Mucosa of descending colon (tissue), 3 donors: Measurements from ENCODE around the gene PNPLA5. TPM values are rescaled to one million over a fixed set of nuclear protein-coding genes. Genes with fewer than 3 reads are reported as not detected.
A peak's percentile ranks its signal among the peaks of the same experiment; 100 is the strongest.
"Not testable (repeated sequence)": the region's sequence is repeated elsewhere in the genome, so short reads cannot be mapped to it uniquely, and the experiment has no call there.

Experiments
- ATAC-seq: fragments of 200-7000 bp; cut with Tn5 transposase; one replicate; pipeline ENCODE4 v1.9.1; 2020; ENCODE audit warnings: mild to moderate bottlenecking, moderate library complexity
- DNase-seq, 3 donors: peaks; one replicate each; pipeline ENCODE4 v3.0.0-alpha.2; 2020
- H3K36me3 ChIP-seq: fragments of 200-600 bp; one replicate; pipeline ENCODE4 v1.8.0; 2021; ENCODE audit warnings: low read depth, mild to moderate bottlenecking
- H3K4me1 ChIP-seq: fragments of 200-600 bp; one replicate; pipeline ENCODE4 v1.8.0; 2021; ENCODE audit warnings: low read depth, mild to moderate bottlenecking
- H3K4me3 ChIP-seq: fragments of 200-600 bp; one replicate; pipeline ENCODE4 v1.8.0; 2021; ENCODE audit warnings: mild to moderate bottlenecking
- H3K9me3 ChIP-seq: fragments of 200-600 bp; one replicate; pipeline ENCODE4 v1.8.0; 2021; ENCODE audit warnings: mild to moderate bottlenecking
- intact Hi-C, 2 donors: fragments of 100-400 bp; cut with DNase I in 1 of 2; cut with micrococcal nuclease in 1 of 2; formaldehyde crosslinking; loops; one replicate each; pipeline versions ENCODE4 v1.11.0 to v1.11.1; 2022; cut with DNase I, micrococcal nuclease
- total RNA-seq, 3 donors: library from RNA; stranded (reverse); fragmentation: NEBNext Ultra II Directional in 2 of 3; extraction: Animal tissue kit (Norgen Biotek cat#: 25700) in 2 of 3; gene quantifications; one replicate each; pipeline versions ENCODE4 v1.2.1 to v1.2.4, GENCODE V29; 2021 to 2023
- TF ChIP-seq, protein P1 (sequence below): fragments of 200-600 bp; IDR thresholded peaks from one replicate; pipeline ENCODE4 v1.8.0; 2022; ENCODE audit warnings: antibody characterized with exemption, mild to moderate bottlenecking
- donor health status: DM: no; HTN: no; CAD: no; lungs with moderate emphysema.
- donor health status: DM: no; HTN: no; CAD: no.
- donor health status: DM: no; HTN: yes; CAD: no.

The PNPLA5 gene
- total RNA-seq, 3 donors from 2014 or later, result not detected

- no peak overlapping the region for H3K4me3 ChIP-seq
- no peak for ATAC-seq
- H3K9me3 ChIP-seq, result no peaks in the 10 kb centered on the region
- no peaks in the 10 kb centered on the region for H3K36me3 ChIP-seq
- DNase-seq, result peak in 1 of 3 donors; percentile 19
- TF ChIP-seq, protein P1, sequence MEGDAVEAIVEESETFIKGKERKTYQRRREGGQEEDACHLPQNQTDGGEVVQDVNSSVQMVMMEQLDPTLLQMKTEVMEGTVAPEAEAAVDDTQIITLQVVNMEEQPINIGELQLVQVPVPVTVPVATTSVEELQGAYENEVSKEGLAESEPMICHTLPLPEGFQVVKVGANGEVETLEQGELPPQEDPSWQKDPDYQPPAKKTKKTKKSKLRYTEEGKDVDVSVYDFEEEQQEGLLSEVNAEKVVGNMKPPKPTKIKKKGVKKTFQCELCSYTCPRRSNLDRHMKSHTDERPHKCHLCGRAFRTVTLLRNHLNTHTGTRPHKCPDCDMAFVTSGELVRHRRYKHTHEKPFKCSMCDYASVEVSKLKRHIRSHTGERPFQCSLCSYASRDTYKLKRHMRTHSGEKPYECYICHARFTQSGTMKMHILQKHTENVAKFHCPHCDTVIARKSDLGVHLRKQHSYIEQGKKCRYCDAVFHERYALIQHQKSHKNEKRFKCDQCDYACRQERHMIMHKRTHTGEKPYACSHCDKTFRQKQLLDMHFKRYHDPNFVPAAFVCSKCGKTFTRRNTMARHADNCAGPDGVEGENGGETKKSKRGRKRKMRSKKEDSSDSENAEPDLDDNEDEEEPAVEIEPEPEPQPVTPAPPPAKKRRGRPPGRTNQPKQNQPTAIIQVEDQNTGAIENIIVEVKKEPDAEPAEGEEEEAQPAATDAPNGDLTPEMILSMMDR, result no peak
- intact Hi-C loops, result no loop called here
- no peaks in the 10 kb centered on the region for H3K4me1 ChIP-seq
Observed at GRCh38 chr22:43878079-43878795, 13.6 kb downstream of the PNPLA5 start.

DNA sequence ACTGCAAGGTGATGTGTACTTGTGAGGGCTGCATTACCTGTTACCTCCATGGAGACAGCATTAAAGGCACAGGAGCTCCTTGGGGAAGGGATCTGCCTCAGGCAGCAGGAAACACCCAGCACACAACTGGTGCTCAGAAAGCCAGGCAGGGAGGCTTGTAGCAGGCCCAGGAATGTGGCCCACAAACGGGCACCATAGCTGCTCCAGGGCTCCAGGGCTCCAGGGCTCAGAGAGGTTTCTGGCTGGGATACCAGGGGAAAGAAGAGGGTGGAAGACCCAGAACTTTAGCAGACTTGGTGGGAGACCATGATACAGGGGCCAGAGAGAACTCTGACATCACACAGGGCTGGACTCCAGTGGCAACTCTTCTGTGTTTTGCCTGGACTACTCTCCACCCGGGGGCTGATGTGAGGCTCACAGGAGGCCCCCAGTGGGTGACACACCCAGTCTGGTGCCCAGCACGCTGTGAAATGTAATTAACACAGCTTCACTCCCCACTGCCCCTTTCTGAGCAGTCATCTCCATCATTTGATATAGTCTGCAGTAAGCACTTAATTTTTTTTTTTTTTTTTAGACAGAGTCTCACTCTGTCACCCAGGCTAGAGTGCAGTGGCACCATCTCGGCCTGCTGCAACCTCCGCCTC is 14.8 kb downstream of the PNPLA5 start:
- ATAC-seq (no peak), DNase-seq (peak in 1 of 3 donors; percentile 10)
- H3K36me3 ChIP-seq, result no peaks in the 10 kb centered on the region
- TF ChIP-seq, protein P1, result no peak
- intact Hi-C loops, result no loop called here
- no peaks in the 10 kb centered on the region for H3K9me3 ChIP-seq
- no peaks in the 10 kb centered on the region for H3K4me1 ChIP-seq
- H3K4me3 ChIP-seq, result no peak overlapping the region

- TF ChIP-seq, protein P1, result no peak
- no peak for ATAC-seq
Observed at GRCh38 chr22:43869799-43870198, 22.0 kb downstream of the PNPLA5 start.

DNA sequence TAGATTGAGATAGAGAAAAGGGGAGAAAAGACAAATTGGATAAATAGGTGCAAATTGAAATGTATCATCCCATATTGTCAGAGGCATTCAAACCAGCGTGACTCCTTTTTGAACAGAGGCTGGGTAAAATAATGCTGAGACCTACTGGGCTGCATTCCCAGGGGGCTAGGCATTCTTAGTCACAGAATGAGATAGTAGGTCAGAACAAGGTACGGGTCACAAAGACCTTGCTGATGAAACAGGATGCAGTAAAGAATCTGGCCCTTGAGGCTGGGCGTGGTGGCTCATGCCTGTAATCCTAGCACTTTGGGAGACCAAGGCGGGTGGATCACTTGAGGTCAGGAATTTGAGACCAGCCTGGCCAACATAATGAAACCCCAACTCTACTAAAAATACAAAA is 22.8 kb downstream of the PNPLA5 start:
- H3K4me1 ChIP-seq, H3K36me3 ChIP-seq, ATAC-seq, H3K9me3 ChIP-seq, intact Hi-C loops, DNase-seq, H3K4me3 ChIP-seq: not testable (repeated sequence)

More at GRCh38 chr22:43869799-43870198, 22.0 kb downstream of the PNPLA5 start:
- H3K36me3 ChIP-seq, result no peaks in the 10 kb centered on the region
- no peak for DNase-seq
- no peaks in the 10 kb centered on the region for H3K9me3 ChIP-seq
- no peaks in the 10 kb centered on the region for H3K4me1 ChIP-seq
- no peak overlapping the region for H3K4me3 ChIP-seq
- intact Hi-C loops, result no loop called here

DNA sequence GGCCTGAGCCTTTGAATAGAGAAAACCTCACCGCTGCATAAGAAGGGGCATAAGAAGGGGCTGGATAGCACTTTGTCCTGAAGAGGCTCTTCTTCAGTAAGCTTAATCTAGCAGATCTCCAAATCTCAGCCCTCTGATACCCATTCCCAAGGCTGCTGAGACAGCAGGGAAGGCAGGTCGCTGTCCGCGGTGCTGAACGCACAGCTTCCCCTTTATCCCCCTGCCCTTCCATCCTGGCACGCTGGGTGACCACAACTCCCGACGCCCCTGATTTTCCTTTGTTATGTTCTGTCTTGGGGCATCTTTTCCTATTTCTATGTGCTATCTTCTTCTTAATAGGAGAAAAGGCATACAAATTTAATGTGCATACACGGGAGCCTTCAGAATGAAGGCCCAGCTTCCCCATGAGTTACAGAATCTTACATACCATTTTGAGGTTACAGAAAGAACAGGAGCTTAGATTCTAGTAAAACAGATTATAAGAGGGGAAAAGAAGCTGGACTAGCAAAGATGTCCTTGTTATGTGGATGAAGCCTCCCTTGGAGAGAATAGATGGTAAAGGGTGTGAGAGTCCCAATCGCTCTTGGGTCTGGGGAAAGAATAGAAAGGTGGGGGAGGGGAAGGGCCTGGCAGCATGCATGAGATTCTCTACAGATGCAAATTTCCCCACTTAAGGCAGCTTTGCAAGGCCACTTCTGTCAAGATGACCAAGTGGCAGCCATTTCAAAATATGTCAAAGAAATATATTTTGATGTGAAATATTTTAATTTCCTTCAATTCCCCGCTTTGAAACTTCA is 23.8 kb downstream of the PNPLA5 start:
- intact Hi-C loops, result no loop called here
- DNase-seq (peak; percentile 33 to 73 (median 63)), ATAC-seq (peak; percentile 36)
- H3K4me1 ChIP-seq, result no peaks in the 10 kb centered on the region
- no peak overlapping the region for H3K4me3 ChIP-seq
- no peaks in the 10 kb centered on the region for H3K9me3 ChIP-seq
- no peaks in the 10 kb centered on the region for H3K36me3 ChIP-seq
- TF ChIP-seq, protein P1, result no peak

DNA sequence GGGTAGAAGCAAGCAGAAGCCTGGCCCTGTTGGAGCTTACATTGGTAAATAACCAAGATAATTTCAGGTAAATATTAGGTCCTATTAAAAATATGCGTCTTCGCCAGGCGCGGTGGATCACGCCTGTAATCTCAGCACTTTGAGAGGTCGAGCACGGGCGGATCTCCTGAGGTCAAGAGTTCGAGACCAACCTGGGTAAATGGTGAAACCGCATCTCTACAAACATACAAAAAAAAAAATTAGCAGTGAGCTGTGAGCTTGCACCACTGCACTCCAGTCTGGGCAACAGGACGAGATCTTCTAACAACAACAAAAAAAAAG is 29.0 kb downstream of the PNPLA5 start:
- Histone ChIP-seq H3K9me3 (no peaks in the 10 kb centered on the region), H3K4me3 (no peak overlapping the region), H3K4me1 (no peaks in the 10 kb centered on the region), H3K36me3 (no peaks in the 10 kb centered on the region)
- intact Hi-C loops, result no loop called here
- DNase-seq, result no peak
- ATAC-seq, result no peak
- TF ChIP-seq, protein P1, result no peak
